Measurements from ENCODE around the gene FEZ2. TPM values are rescaled to one million over a fixed set of nuclear protein-coding genes. Genes with fewer than 3 reads are reported as not detected.

FEZ2 gene
- total and polyA plus RNA-seq, 9 of the 15 experiments (the other 6 are each of a cell fraction or from before 2014, with no cell fraction given), result 9.9 to 35.5 (median 20.1) TPM

GRCh38 chr2:36606925-36607324, 9.0 kb upstream of the FEZ2 start:
- 14% methylated on average over 3 of the region's 3 CpGs for WGBS (ENCODE audit: insufficient coverage, low coverage, missing lambda C conversion rate)
- POLR2A ChIA-PET, result no interaction called here
- DNase-seq (ENCODE audit: extremely low read depth in 1 of 4, low spot score in 3 of 4), result no peak
- TF ChIP-seq CCNT2 (IDR thresholded peaks at IDR 0.05; ENCODE audit: borderline replicate concordance, extremely low read depth, insufficient read length, low read depth, low read length) (no peak), ZNF318 (IDR thresholded peaks at IDR 0.05; ENCODE audit: borderline replicate concordance in 1 of 2, low read depth in 1 of 2) (no peak), ATF7 (IDR thresholded peaks at IDR 0.05) (no peak), SNIP1 (IDR thresholded peaks at IDR 0.05; ENCODE audit: low read depth) (no peak), ZBTB33 (CRISPR knock-in tag; IDR thresholded peaks at IDR 0.05) (no peak), FOS (IDR thresholded peaks at IDR 0.05; ENCODE audit: extremely low read depth, insufficient read length) (no peak), ETV1 (tag; conservative IDR thresholded peaks at IDR 0.05; ENCODE audit: low read depth) (no peak), MECOM (CRISPR knock-in tag; IDR thresholded peaks at IDR 0.05) (no peak)

More at GRCh38 chr2:36606925-36607324, 9.0 kb upstream of the FEZ2 start:
- H3K4me1 ChIP-seq (replicated peaks in 1 of 2; ENCODE audit: control insufficient read depth in 2 of 2, insufficient read depth in 2 of 2, low read length in 2 of 2), result no peaks in the 10 kb centered on the region
- H3K9me3 ChIP-seq (replicated peaks; ENCODE audit: control insufficient read depth, insufficient read depth, low read depth, low read length), result no peaks in the 10 kb centered on the region
- H3K36me3 ChIP-seq (ENCODE audit: control insufficient read depth, insufficient read depth, low read length), result no peaks in the 10 kb centered on the region
- no TSS peak for BruUV-seq (replicated peaks)
- no peaks in the 10 kb centered on the region for H3K79me2 ChIP-seq (ENCODE audit: control insufficient read depth, insufficient read depth, low read length)
- no peak overlapping the region for H2AFZ ChIP-seq (ENCODE audit: low read depth, low read length)
- intact Hi-C loops (cut with micrococcal nuclease) (no loop called here), in situ Hi-C loops (cut with MboI) (no loop called here)
- no peaks in the 10 kb centered on the region for H3K9me1 ChIP-seq (ENCODE audit: control insufficient read depth, insufficient read depth, low read length)
- CTCF ChIA-PET (ENCODE audit: low intra/inter-chr PET ratio), result interaction anchor here (0.7 kb wide), 1 partner anchor 1349 kb away, joined by 4 read pairs; no protein-coding TSS in a partner anchor
- peaks cover 5 to 9% of the 10 kb centered on the region in 2 experiments; a peak in 3 of 5 replicates for H3K27me3 ChIP-seq (ENCODE audit: control insufficient read depth in 2 of 2, insufficient read depth in 2 of 2, low read length in 2 of 2)
- no peak overlapping the region for H3K9ac ChIP-seq (ENCODE audit: insufficient read depth in 1 of 2, low read depth in 2 of 2, low read length in 2 of 2)
- no peak overlapping the region for H3K4me2 ChIP-seq (ENCODE audit: insufficient read depth, low read length)
- no peak overlapping the region for H3K27ac ChIP-seq (ENCODE audit: extremely low read depth, low read depth, low read length)
- H3K4me3 ChIP-seq, result no peak overlapping the region
- H4K20me1 ChIP-seq (replicated peaks; ENCODE audit: control insufficient read depth, insufficient read depth, low read length), result no peaks in the 10 kb centered on the region
- ATAC-seq, result no peak
- FAIRE-seq, result no peak

All from K562 (cell line).